HG03095 (cell line): ENCODE data around the gene HOXA2.

ENCODE experiments used
- ATAC-seq: cut with Tn5 transposase; IDR thresholded peaks from one replicate; pipeline ENCODE4 v1.9.1; 2021; ENCODE audit warnings: moderate library complexity; ENCODE audit not compliant: unreplicated experiment

The HOXA2 gene

DNA sequence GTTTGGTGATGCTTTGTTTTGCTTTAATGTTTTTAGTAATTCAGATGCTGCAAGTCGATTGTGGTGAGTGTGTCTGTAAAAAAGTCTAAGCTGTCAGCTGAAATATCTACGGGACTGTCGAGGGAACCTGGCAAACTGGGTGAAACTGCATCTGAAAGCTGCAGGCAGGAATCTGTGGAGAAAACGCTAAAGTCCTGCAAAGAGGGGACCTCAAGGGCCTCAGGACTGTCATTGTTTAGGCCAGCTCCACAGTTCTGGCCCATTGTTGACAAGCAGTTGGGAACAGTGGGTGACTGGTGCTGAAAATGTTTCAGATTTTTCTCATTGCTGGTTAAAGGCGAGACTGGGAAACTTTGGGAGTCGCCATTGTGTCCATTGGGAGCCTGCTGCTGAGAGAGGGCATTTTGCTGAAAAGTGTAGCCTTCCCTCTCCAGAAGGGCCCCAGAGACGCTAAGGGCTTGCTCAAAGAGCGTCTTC lies 1.8 kb downstream of the HOXA2 start:
- ATAC-seq = no peak

DNA sequence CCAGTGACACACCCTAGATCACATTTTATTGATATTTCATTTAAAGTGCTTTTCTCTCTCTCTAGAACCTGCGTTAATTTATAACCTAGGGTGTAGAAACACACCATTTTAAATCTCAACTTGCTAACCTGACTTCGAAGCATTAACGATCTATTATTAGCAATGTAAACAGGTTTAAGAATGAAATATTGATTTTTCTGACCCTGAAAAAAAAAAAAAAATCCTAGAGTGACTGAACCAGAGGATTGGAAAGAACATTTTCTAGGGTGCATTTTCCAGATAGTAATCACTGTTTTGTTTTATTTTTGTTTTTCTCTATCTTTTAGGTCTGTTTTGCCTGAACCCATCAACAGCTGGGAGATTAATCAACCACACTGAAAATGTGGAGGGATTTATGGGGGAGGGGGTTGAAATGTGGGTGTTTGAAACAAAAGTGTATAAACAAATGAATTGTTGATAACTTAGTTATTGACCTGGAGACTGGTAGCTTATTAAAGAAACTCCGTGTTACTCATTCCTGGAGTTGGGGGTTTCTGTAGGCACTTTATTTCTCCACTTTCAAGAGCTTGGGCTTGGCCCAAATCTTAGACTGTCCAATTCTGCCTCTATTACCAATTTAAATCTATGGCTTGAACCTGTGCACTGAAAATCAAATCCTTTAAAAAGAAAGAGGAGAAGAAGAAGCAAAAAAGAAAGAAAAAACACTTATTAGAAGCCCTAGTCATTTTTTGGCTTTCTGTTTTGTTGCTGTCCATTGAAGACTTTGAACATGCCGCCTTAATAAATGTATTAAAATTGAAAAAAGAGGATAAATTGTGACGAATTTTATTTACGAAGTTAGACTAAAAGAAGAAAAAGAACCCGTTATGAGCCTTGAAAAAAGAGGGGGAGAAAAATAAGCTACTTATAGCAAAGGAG lies 2.8 kb downstream of the HOXA2 start:
- no peak for ATAC-seq

DNA sequence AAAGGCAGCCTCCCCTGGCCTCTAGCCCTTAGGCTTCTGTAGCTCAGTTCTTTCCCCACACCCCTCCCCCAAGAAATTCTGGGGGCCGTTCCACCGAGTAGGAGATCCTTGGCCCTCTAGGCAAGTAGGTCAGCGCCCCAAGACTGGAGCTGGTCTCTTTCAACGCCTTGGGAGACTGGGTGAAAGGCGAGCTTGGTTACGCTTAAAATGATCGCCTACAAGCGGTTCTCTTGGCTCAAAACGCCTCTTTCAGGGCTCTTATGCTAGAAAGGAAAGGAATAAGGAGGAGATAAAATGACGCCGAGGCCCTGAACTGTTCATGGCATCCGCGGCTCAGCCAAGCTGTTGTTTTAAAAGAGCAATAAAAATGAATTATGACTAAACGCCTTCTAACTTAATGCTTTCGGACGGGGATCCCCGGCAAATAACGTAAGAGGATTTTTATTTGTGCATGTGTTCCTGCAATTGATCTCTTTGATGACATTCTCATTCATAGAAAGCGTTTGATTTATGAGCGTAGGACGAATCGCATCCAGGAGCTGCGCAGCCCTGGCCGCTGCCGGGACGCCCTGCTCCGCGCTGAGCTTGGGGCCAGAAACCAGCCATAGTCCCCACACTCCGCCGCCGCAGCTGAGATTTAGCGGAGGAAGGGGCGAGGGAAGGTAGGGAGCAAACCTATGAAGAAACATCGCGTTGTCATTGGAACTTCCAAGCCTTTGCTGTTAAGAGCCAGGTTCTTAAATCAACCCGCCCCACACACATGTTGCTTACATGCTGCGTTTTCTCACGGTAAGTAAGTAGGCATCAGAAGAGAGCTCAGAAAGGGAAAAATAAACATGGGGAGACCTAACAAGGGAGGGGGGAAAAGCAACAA lies 3.7 kb downstream of the HOXA2 start:
- ATAC-seq = no peak

DNA sequence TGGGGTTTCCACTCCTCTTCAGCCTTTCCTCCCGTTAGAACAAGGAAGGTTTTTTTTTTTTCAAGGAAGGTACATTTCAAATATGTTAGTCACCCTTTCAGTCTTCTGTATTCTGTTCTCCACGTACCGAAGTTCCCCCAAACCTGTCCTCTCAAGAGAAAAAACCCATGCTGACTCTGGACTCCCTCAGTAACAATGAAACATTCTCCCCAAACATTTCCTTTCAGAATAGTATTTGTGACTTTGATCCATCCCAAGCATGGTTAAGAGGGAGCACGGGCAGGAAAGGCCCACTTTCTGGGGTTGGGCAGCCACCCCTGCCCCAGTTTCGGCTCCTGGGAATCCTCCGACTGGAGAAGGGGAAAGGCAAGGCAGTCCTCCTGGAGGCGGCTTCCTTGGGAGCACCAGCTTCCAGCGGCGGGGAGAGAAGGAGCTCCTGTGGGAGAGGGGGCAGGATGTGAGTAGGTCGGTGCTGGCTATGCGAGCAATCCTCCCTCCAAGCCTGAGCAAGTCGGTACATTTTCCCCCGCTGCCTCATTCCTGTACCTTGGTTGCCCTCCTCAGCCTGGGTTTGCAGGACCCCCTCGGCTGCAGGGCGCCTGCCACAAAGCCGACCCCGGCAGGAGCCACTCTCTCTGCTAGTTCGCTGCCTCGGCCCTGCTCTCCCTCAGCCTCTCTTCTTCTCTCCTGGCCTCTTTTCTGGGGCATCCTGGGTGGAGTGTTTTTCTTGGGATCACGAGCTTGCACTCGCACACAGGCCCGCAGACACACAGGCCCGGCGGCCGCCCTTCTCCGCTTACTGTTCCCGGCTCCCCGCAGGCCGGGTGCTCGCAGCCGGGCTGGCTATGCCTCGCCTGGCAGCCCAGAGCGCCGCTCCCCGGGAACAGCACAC lies 4.6 kb downstream of the HOXA2 start:
- no peak for ATAC-seq

DNA sequence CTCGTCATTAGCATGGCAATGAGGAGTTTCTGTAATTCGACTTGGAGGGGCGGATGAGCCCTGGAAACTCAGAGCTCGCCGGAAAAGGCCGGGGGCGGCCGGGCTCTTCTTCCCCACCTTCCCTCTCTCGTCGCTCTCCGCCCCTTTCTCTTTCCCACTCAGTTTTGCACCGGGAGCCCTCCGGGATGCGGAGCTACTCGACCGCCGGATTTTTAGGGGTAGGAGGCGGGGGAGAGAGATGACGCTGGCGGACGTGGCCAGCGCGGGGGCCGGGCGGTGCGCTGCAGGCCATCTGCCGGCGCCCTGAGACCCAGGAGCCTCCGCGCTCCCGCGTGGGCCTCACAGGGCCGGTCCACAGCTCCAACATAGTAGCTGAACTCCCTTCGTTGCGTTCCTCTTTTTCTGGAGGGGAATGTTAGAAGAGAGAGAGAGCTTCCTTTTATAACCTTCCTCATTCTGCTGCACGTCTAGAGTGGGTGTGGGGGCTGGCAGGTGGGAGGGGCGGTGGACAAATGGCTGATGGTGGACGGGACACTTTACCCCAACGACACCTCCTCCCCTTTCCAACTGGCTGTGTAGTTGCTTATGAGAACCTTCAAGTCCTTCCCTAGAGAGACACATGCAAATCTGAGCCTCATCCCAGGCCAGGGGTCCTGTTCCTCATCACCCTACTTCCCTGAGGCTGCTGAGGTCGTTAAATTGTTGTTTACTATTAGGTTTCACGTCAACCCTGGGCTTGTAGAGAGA lies 5.5 kb downstream of the HOXA2 start:
- ATAC-seq = no peak

DNA sequence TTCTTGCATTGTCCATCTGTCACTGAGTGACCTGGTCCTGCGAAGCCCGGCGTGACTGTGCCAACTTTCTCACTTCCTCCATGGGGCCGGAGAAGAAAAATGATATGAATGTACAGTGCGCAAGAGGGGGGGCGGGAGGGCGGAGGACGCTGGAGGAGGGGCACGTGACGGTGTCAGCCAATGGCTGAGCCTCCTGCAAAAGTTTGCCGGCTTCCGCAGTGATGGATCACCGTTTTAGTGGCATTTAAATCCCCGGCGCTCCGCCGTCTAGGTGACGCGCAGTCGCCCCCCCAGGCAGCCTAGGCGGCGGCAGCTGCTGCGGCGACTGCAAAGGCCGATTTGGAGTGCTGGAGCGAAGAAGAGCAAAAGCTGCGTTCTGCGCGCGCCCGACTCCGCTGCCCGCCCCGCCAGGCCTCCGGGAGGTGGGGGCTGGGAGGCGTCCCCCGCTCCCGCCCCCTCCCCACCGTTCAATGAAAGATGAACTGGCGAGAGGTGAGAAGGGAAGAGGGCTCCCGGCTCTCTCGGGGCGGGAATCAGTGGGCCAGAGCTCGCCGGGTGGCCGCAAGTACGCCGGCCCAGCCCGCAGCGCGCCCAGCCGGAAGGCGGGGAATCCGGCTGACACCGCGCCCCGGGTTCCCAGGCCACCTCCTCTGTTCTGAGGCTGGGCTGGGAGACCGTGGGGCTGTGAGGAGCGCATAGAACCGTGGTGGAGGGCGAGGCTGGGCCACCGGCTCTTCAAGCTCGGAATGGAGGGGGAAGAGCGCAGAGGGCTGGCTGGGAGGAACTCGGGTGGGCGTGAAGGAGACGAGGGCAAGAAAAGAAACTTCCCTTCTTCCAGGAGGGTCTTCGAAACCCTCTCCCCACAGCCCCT lies 6.4 kb downstream of the HOXA2 start, which contains the start of gene HOXA1:
Gene HOXA1 (minus strand): TSS at position 104 of the 871 bp plus-strand sequence. CDS start 88 bp downstream, at position 16.
- peak; percentile 82 for ATAC-seq

DNA sequence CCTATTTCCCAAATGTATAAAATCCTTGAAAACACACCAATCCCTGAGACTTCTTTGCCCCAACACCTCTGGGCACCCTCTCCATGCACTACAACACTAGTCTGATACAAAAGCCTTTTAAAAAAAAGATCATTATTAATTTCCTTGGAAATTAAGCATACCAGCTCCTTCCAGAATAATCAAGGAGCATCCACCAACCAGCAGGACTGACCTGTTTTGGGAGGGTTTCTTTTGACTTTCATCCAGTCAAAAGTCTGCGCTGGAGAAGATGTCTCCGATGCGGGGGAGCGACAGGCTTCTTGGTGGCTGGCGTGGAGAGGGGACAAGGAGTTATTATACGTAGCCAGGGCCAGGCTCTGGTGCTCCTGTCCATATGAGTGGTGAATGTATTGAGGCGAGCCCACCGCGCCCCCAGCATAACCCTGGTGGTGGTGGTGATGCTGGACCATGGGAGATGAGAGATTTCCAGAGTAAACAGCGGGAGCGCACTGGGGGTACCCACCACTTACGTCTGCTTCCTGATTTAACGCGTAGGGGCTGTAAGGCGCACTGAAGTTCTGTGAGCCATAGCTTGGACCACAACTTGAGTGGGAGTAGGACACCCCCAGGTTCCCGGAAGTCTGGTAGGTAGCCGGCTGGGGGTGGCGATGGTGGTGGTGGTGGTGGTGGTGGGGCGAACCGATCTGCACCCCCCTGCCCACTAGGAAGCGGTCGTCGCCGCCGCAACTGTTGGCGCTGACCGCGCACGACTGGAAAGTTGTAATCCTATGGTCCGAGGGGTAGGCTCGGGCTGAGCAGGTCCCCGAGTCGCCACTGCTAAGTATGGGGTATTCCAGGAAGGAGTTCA lies 7.2 kb downstream of the HOXA2 start:
- ATAC-seq = no peak

DNA sequence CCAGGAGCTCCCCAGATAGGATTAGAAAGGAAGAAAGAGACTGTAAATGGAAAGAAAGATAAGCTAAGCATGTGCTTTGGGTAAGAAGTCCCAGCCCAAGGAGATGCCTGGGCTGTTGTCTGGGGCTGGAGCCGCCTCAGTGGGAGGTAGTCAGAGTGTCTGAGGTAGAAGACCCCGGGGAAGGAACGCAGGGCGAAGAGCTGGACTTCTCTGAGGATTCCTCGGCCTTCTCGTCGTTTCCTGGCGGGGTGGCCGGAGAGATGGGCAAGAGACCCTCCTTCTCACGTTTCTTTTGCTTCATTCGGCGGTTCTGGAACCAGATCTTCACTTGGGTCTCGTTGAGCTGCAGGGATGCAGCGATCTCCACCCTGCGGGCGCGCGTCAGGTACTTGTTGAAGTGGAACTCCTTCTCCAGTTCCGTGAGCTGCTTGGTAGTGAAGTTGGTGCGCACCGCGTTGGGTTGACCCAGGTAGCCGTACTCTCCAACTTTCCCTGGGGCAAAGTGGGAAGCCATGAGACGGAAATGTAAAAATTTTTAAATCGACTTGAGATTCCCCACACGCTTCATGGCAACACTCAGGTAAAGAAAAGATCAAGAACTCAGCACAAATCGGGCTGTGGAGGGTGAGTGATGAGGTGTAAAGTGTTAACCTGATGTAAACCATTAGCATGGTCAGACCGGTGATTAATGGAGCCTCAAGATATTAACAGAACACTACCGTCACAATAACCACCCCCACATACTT lies 8.0 kb downstream of the HOXA2 start:
- ATAC-seq = no peak

DNA sequence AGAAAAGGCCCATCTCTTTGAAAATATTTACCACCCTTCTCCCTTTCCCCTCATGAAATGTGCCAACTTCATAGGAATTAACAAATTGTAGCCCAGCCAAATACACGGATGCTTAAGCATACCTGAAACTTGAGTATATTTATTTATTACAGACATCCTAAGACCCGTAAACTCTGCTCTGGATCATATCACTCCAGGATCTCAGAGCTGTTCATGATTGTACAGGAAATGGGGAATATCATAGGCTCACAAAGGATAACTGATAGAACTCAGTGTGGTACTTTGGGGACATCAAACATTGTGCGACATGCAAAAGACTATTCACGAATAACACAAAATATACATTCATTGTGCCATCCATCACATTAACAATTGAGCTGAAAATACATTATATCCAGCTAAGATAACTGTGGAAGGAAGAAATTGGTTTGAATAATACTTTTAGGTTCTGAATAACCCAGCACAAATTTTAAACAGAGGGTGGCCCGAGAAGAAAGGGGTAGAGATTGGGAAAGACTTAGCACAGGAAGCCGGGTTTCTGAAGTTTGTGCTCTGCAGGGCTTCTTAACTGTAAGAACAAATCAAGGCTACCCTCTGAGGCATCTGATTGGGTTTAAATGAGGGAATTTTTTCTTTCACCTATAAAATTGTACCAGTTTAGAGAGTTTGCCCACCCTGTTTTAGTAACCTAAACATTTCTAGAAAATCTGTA lies 9.1 kb downstream of the HOXA2 start:
- no peak for ATAC-seq

DNA sequence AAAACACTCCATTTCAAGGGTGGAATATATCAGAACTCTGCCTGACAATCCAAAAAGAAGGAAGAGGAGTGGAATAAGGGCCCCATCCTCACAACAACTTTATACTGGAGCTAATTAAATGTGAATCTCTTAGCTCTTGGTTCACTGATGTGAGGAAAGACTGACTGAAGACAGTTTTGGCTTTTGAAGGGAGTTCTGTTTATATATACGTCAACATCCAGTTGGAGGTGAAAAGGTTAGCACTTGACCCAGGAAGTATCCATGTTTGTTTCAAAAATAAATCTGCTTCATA lies 9.7 kb downstream of the HOXA2 start:
- no peak for ATAC-seq

DNA sequence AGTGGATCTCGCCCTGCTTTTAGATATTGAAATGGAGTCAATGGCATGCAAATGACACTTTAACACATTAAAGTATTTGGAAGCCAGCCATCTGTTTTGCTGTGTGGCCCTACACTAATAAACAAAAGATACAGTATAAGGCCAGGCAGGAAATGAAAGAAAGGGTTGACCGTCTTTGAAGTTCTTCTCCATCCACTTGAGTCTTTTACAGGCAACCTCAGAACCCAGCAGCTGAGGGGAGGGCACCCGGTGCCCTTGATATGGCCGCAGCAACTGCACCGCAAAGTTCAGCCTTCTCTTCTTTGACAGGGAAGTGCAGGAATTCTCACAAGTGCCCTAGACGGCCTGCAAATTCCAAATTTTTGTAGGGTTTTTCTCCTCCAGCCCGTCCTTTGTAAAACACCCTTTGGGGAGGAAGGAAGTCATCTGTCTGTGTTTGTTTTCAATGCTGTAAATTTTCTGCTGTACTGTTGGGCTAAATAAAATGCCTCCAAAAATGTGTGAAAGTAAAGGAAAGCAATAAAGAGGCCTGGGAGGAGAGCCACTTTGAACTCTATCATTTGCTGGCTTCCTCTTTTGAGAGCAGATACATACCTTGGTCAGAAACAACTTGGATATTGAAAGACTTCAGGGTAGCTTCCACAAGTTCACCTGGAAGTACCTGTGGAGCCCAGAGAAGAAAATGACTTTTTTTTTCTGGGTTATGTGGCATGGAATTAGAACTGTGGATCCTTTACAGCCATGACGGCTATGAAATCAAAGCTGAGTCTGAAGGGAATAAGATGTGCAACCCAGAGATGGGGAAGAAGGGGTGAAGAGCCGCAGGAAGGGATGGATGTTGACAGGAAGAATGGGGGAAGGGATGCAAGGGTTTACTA lies 10.3 kb downstream of the HOXA2 start:
- ATAC-seq = no peak

DNA sequence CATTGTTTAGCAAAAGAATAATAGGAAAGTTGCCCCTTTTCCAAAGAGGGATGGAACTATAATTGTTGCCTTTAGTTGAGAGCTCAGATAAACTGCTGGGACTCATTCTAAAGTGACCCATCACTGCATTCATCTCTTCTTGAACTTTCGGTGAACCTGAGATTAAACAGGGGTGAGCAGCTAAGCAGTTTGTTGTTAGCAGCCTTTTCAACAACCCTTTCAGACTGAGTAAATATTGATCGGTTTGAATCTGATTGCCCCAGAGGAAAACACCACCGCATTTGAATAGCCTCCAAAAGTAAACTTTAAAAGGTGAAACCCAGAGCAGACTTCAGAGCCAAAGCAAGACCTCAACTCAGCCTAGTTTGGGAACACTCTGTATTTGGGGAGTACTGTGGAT lies 11.4 kb downstream of the HOXA2 start:
- ATAC-seq = no peak

DNA sequence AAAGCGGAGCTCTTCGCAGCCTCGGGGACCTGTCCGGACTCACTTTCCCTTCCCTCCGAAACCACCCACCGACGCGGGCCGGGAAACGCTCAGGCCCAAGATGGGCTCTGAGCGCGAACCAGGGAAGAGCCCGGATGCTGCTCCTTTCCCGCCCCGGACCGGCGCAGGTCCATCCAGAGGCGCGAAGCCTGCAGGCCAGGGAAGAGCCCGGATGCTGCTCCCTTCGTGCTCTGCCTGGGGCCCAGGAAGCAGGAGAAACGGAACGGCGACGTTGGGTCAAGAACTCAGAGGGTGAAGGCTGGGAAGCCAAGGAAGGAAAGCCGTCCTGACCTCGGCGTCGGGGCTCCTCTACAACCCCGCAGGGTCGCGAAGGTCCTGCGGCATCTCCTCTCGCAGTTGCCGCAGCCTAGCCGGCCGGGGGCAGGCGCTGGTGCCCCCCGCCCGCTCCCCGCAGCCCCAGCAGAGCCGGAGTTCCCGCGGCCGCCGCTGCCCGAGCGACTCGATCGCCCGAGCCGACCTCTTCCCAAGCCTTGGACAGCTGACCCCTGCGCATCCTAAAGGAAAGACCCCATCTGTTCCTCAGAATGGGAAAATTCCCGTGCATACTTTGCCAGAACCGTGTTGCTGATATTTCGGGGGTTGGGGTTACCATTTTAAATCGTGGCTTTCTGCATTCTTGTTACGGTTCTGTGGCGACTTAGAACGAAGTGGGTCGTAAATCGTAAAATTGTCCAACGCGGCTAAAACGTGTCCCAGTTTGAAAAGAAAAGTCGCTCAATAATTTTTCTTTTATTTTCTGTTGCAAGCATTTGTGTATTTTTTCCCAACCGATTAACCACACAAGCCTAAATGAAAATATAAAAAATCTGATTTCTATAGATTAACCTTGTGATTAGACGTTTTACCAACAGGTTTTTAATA lies 14.2 kb downstream of the HOXA2 start:
- no peak for ATAC-seq

DNA sequence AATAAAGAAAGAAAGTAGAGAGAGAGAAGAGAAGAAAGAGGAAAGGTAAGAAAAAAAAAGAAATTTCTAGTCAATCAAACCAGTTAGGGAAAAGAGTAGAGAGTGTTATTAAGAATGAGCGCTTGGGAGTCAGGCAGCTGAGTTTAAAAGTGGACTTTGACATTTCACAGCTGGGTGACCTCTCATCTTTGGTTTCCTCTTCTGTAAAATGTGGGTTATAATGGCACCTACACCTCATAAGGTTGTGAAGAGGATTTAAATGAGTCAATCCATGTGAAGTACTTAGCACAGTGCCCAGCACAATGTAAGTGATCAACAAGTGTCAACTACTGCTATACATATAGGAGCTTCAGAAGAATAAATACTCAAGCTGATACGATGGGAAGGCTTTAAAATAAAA lies 18.8 kb downstream of the HOXA2 start:
- no peak for ATAC-seq

DNA sequence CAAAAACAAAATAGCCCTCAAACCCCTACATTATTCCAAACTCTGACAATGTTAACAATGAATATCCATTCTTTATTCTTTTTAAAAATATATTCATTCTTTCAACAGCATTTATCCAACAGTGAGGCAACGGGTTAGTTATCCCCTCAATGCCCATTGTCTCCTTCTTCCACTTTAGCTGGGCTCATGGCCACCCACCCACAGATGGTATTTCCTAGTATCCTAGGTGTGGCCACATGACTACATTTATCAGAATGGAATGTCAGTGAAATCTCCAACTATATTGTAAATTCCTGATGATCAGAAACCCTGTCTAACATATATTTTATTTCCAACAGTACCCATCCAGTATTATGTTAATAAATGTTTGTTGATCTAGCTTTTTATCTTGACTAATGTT lies 20.3 kb downstream of the HOXA2 start:
- no peak for ATAC-seq
